Measurements from ENCODE around the gene SEMA4D. TPM values are rescaled to one million over a fixed set of nuclear protein-coding genes. Genes with fewer than 3 reads are reported as not detected.

The SEMA4D gene
- total RNA-seq, 1 experiment from 2014 or later, result 0.37 TPM

GRCh38 chr9:89317282-89317681 lies 180.6 kb downstream of the SEMA4D start:
- no peaks in the 10 kb centered on the region for H3K9me3 ChIP-seq (replicated peaks)
- DNase-seq (ENCODE audit: low read depth in 1 of 2, low spot score in 2 of 2), result no peak
- peaks cover 21% of the 10 kb centered on the region for H3K4me1 ChIP-seq (replicated peaks)
- no peaks in the 10 kb centered on the region for H3K27me3 ChIP-seq (replicated peaks)
- peaks cover 60% of the 10 kb centered on the region for H3K36me3 ChIP-seq
- no peak overlapping the region for H3K4me3 ChIP-seq
- H3K27ac ChIP-seq, result peak overlapping the region; percentile 100; the same call in 1 of the 2 replicates

GRCh38 chr9:89315482-89315881 lies 182.4 kb downstream of the SEMA4D start:
- H3K4me3 ChIP-seq, result no peak overlapping the region
- peaks cover 70% of the 10 kb centered on the region for H3K36me3 ChIP-seq
- no peak overlapping the region for H3K27ac ChIP-seq
- no peak for DNase-seq (ENCODE audit: low read depth in 1 of 2, low spot score in 2 of 2)
- peaks cover 21% of the 10 kb centered on the region for H3K4me1 ChIP-seq (replicated peaks)
- no peaks in the 10 kb centered on the region for H3K9me3 ChIP-seq (replicated peaks)
- H3K27me3 ChIP-seq (replicated peaks), result no peaks in the 10 kb centered on the region

- Histone ChIP-seq H3K9me3 (replicated peaks) (no peaks in the 10 kb centered on the region), H3K4me1 (replicated peaks) (peaks cover 23% of the 10 kb centered on the region), H3K36me3 (peaks cover 70% of the 10 kb centered on the region), H3K27me3 (replicated peaks) (no peaks in the 10 kb centered on the region), H3K4me3 (no peak overlapping the region), H3K27ac (no peak overlapping the region)
- DNase-seq (ENCODE audit: low read depth in 1 of 2, low spot score in 2 of 2), result no peak
Measured at GRCh38 chr9:89314955-89315354, 183.0 kb downstream of the SEMA4D start.

- no peak for DNase-seq (ENCODE audit: low read depth in 1 of 2, low spot score in 2 of 2)
- Histone ChIP-seq H3K27ac (no peak overlapping the region), H3K36me3 (peaks cover 70% of the 10 kb centered on the region), H3K4me3 (no peak overlapping the region; the same call in 1 of the 2 replicates), H3K4me1 (replicated peaks) (peaks cover 22% of the 10 kb centered on the region), H3K27me3 (replicated peaks) (no peaks in the 10 kb centered on the region), H3K9me3 (replicated peaks) (no peaks in the 10 kb centered on the region)
Measured at GRCh38 chr9:89313842-89314241, 184.1 kb downstream of the SEMA4D start.

GRCh38 chr9:89312222-89312571 lies 185.7 kb downstream of the SEMA4D start:
- Histone ChIP-seq H3K4me1 (replicated peaks) (peaks cover 15% of the 10 kb centered on the region), H3K36me3 (peaks cover 55% of the 10 kb centered on the region), H3K4me3 (peak overlapping the region; percentile 64), H3K9me3 (replicated peaks) (no peaks in the 10 kb centered on the region), H3K27me3 (replicated peaks) (no peaks in the 10 kb centered on the region), H3K27ac (peak overlapping the region; percentile 73)
- peak in 1 of 2 experiments; percentile 36 for DNase-seq (ENCODE audit: low read depth in 1 of 2, low spot score in 2 of 2)

GRCh38 chr9:89311346-89312221 lies 186.3 kb downstream of the SEMA4D start:
- peak in 1 of 2 experiments; percentile 33 for DNase-seq (ENCODE audit: low read depth in 1 of 2, low spot score in 2 of 2)
- Histone ChIP-seq H3K4me1 (replicated peaks) (peaks cover 15% of the 10 kb centered on the region), H3K27me3 (replicated peaks) (no peaks in the 10 kb centered on the region), H3K4me3 (peak overlapping the region; percentile 64), H3K27ac (peak overlapping the region; percentile 73), H3K36me3 (peaks cover 49% of the 10 kb centered on the region), H3K9me3 (replicated peaks) (no peaks in the 10 kb centered on the region)

Other genes with a start within 250 kb of the SEMA4D start
- 141 and 327 TPM in 2 replicates for gene CKS2, start 186.9 kb downstream of the SEMA4D start, total RNA-seq (2014; rRNA removed; shearing (Covaris generic))
- gene SECISBP2, start 179.6 kb downstream of the SEMA4D start, total RNA-seq (2014; rRNA removed; shearing (Covaris generic)), result 13.5 and 25.5 TPM in 2 replicates
- gene GADD45G, start 106.9 kb upstream of the SEMA4D start, total RNA-seq (2014; rRNA removed; shearing (Covaris generic)), result not detected in 2 replicates